ENCODE data around the gene SLC26A1.

- no peak for TF ChIP-seq CTCF (IDR thresholded peaks at IDR 0.05; ENCODE audit: extremely low read depth in 1 of 2, insufficient read depth in 1 of 2, low read depth in 1 of 2, low read length in 2 of 2)
- no peak for TF ChIP-seq FOS (IDR thresholded peaks at IDR 0.05; ENCODE audit: borderline replicate concordance, insufficient read depth, low read length)
- TF ChIP-seq EZH2 (IDR thresholded peaks at IDR 0.05; ENCODE audit: borderline replicate concordance, low read depth, low read length, severe bottlenecking): no peak
- TF ChIP-seq POLR2A (IDR thresholded peaks at IDR 0.05; ENCODE audit: low read depth, low read length): no peak
- TF ChIP-seq GATA2 (IDR thresholded peaks at IDR 0.05; ENCODE audit: insufficient read depth, insufficient read length, low read depth, low read length): no peak
- TF ChIP-seq JUN (IDR thresholded peaks at IDR 0.05; ENCODE audit: borderline replicate concordance, insufficient read depth, insufficient read length, low read depth): no peak
These were observed 19.5 kb downstream of the SLC26A1 start, which contains the start of gene DGKQ for GRCh38 chr4:973431-974397.

Measured in endothelial cell of umbilical vein (primary cell).